H9 (cell line): ENCODE results near the gene ST8SIA2. TPM values are rescaled to one million over a fixed set of nuclear protein-coding genes. Genes with fewer than 3 reads are reported as not detected.

Experiments
- DNase-seq: peaks from one replicate; pipeline ENCODE4 v3.0.0-alpha.2; 2017
- H2AFZ ChIP-seq: one replicate; pipeline ENCODE4 v1.6.1; 2013; ENCODE audit warnings: mild to moderate bottlenecking, low read length, control low read depth, moderate library complexity
- H2AK5ac ChIP-seq: 2 replicates; pipeline ENCODE4 v1.6.1; 2013; ENCODE audit warnings: low read length, control low read depth, mixed read lengths; ENCODE audit not compliant: insufficient read length
- H2BK120ac ChIP-seq: one replicate; pipeline ENCODE4 v1.6.1; 2013; ENCODE audit warnings: low read depth, mild to moderate bottlenecking, low read length, control low read depth, inconsistent platforms; ENCODE audit not compliant: poor library complexity, severe bottlenecking
- H2BK12ac ChIP-seq: 2 replicates; pipeline ENCODE4 v1.6.1; 2013; ENCODE audit warnings: low read length, control low read depth, mixed read lengths, low read depth; ENCODE audit not compliant: insufficient read length
- H2BK15ac ChIP-seq: 2 replicates; pipeline ENCODE4 v1.6.1; 2013; ENCODE audit warnings: low read depth, low read length, control low read depth
- H2BK20ac ChIP-seq: one replicate; pipeline ENCODE4 v1.6.1; 2013; ENCODE audit warnings: low read depth, mild to moderate bottlenecking, low read length, control low read depth, inconsistent platforms; ENCODE audit not compliant: poor library complexity, severe bottlenecking
- H2BK5ac ChIP-seq: 2 replicates; pipeline ENCODE4 v1.6.1; 2013; ENCODE audit warnings: low read length, control low read depth, mixed read lengths; ENCODE audit not compliant: insufficient read length
- H3K14ac ChIP-seq: 2 replicates; pipeline ENCODE4 v1.6.1; 2013; ENCODE audit warnings: low read length, control low read depth; ENCODE audit not compliant: insufficient read depth
- H3K18ac ChIP-seq: 2 replicates; pipeline ENCODE4 v1.6.1; 2013; ENCODE audit warnings: low read depth, mild to moderate bottlenecking, mixed read lengths, low read length, control low read depth; ENCODE audit not compliant: insufficient read length
- H3K23ac ChIP-seq: 2 replicates; pipeline ENCODE4 v1.6.1; 2013; ENCODE audit warnings: low read length, control low read depth, mixed read lengths, low read depth; ENCODE audit not compliant: insufficient read length
- H3K23me2 ChIP-seq: 2 replicates; pipeline ENCODE4 v1.6.1; 2013; ENCODE audit warnings: low read depth, mild to moderate bottlenecking, mixed read lengths, low read length, control low read depth; ENCODE audit not compliant: insufficient read length, poor library complexity, severe bottlenecking
- H3K27ac ChIP-seq: 2 replicates; pipeline ENCODE4 v1.5.1; 2013; ENCODE audit warnings: low read length, control low read depth, mixed read lengths, low read depth; ENCODE audit not compliant: insufficient read length
- H3K27me3 ChIP-seq: 2 replicates; pipeline ENCODE4 v1.6.1; 2013; ENCODE audit warnings: low read length, control low read depth, inconsistent platforms; ENCODE audit not compliant: insufficient read depth
- H3K4ac ChIP-seq: 2 replicates; pipeline ENCODE4 v1.6.1; 2013; ENCODE audit warnings: low read depth, mild to moderate bottlenecking, control low read depth, inconsistent platforms, low read length, moderate library complexity
- H3K4me1 ChIP-seq: 2 replicates; pipeline ENCODE4 v1.6.1; 2013; ENCODE audit warnings: low read length, control low read depth, inconsistent platforms; ENCODE audit not compliant: insufficient read depth
- H3K4me2 ChIP-seq: 2 replicates; pipeline ENCODE4 v1.6.1; 2013; ENCODE audit warnings: low read length, control low read depth, mixed read lengths; ENCODE audit not compliant: insufficient read length, insufficient read depth
- H3K56ac ChIP-seq: 2 replicates; pipeline ENCODE4 v1.6.1; 2013; ENCODE audit warnings: low read depth, mild to moderate bottlenecking, mixed read lengths, low read length, control low read depth; ENCODE audit not compliant: insufficient read length
- H3K79me1 ChIP-seq: 2 replicates; pipeline ENCODE4 v1.6.1; 2013; ENCODE audit warnings: low read depth, mild to moderate bottlenecking, moderate library complexity, low read length, control low read depth, inconsistent platforms; ENCODE audit not compliant: insufficient read depth, poor library complexity, severe bottlenecking
- H3K79me2 ChIP-seq: 2 replicates; pipeline ENCODE4 v1.6.1; 2013; ENCODE audit warnings: low read length, control low read depth, inconsistent platforms; ENCODE audit not compliant: insufficient read depth
- H3K9ac ChIP-seq: 2 replicates; pipeline ENCODE4 v1.6.1; 2013; ENCODE audit warnings: low read length, control low read depth, mixed read lengths; ENCODE audit not compliant: insufficient read length; ENCODE audit errors: extremely low read depth
- H3K9me3 ChIP-seq: one replicate; pipeline ENCODE4 v1.6.1; 2013; ENCODE audit warnings: low read depth, low read length, inconsistent platforms; ENCODE audit not compliant: control insufficient read depth
- H3T11ph ChIP-seq: one replicate; pipeline ENCODE4 v1.6.1; 2013; ENCODE audit warnings: mild to moderate bottlenecking, low read length, control low read depth, inconsistent platforms
- H4K20me1 ChIP-seq: one replicate; pipeline ENCODE4 v1.6.1; 2013; ENCODE audit not compliant: control insufficient read depth, insufficient read length, insufficient read depth
- H4K5ac ChIP-seq: 2 replicates; pipeline ENCODE4 v1.6.1; 2013; ENCODE audit warnings: low read depth, mild to moderate bottlenecking, mixed read lengths, low read length, control low read depth; ENCODE audit not compliant: insufficient read length
- H4K8ac ChIP-seq: replicated peaks from 2 replicates; pipeline ENCODE4 v1.6.1; 2013; ENCODE audit warnings: low read length, control low read depth, mixed read lengths, low read depth; ENCODE audit not compliant: insufficient read length
- H4K91ac ChIP-seq: 2 replicates; pipeline ENCODE4 v1.6.1; 2013; ENCODE audit warnings: low read depth, mild to moderate bottlenecking, moderate library complexity, mixed read lengths, low read length, control low read depth; ENCODE audit not compliant: insufficient read length
- H3K27ac Mint-ChIP-seq, 3 experiments: 2 replicates in 2 of 3; 3 replicates in 1 of 3; pipeline ENCODE4 v1.8.0; 2020 to 2021; ENCODE audit warnings: mixed read lengths in 3 of 3, mild to moderate bottlenecking in 1 of 3, moderate library complexity in 1 of 3
- H3K27me3 Mint-ChIP-seq: 2 replicates; pipeline ENCODE4 v1.8.0; 2021; ENCODE audit warnings: low read depth, mild to moderate bottlenecking, moderate library complexity, mixed read lengths
- H3K36me3 Mint-ChIP-seq, 3 experiments: 2 replicates in 2 of 3; 3 replicates in 1 of 3; pipeline ENCODE4 v1.8.0; 2020 to 2021; ENCODE audit warnings: low read depth in 3 of 3, mixed read lengths in 3 of 3; ENCODE audit not compliant: insufficient read depth in 1 of 3
- H3K4me1 Mint-ChIP-seq, 2 experiments: 2 replicates each; pipeline ENCODE4 v1.8.0; 2020; ENCODE audit warnings: mixed read lengths in 2 of 2
- H3K4me3 Mint-ChIP-seq, 2 experiments: 2 replicates in 1 of 2; 3 replicates in 1 of 2; pipeline ENCODE4 v1.8.0; 2020 to 2021; ENCODE audit warnings: mild to moderate bottlenecking in 2 of 2, mixed read lengths in 2 of 2, moderate library complexity in 1 of 2
- H3K9me3 Mint-ChIP-seq, 2 experiments: 2 replicates in 1 of 2; 3 replicates in 1 of 2; pipeline ENCODE4 v1.8.0; 2020; ENCODE audit warnings: mild to moderate bottlenecking in 2 of 2, mixed read lengths in 2 of 2, moderate library complexity in 1 of 2
- WGBS: extraction: QIAGEN DNeasy Blood & Tissue Kit; methylation state at CpG from one replicate; pipeline ENCODE4 v1.1.7; 2013; ENCODE audit warnings: missing lambda C conversion rate, low lambda C conversion rate, mixed read lengths; ENCODE audit not compliant: insufficient read length; ENCODE audit errors: extremely low coverage; 5-methylcytosine and 5-hydroxymethylcytosine counted together
- total RNA-seq: library from RNA; stranded (reverse); gene quantifications from 2 replicates; pipeline ENCODE4 v1.2.1, GENCODE V29; 2021
- TF ChIP-seq, protein P1 (sequence below): fragments of 200-600 bp; sonication (generic); conservative IDR thresholded peaks from 3 replicates; pipeline ENCODE4 v1.8.0; 2021; ENCODE audit warnings: antibody characterized with exemption, mild to moderate bottlenecking

ST8SIA2 gene
- total RNA-seq, 1 experiment from 2014 or later, result 1.8 TPM

DNA sequence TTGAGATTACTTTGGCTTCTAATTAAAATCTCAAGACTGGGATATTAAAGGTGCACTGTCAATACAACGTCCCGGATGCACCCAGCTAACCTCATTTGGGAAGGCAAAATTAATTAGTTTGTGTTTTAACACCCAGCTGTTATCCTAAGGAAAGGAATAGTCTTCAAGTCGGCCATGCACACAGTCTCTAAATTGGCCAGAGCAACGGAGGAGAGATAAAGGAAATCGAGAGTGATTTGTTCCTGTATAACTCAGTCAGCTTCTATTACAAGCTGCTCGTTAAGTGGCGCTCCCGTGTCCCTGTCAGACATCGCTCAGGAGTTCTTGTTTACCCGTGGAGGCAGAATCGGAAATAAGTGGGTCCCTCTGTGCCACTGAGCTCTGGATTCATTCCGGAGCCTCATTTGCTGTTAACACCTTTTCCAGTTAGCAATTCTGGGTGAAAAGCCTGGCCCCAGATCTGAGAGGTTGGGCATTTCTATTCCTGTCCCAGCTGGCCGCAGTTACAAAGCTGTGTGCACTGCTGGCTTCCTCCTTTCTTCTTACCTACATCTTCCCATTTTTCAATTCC, 63.9 kb downstream of the ST8SIA2 start:
- Histone ChIP-seq H4K8ac (no peak overlapping the region), H3K56ac (no peak overlapping the region), H3K9ac (no peak overlapping the region), H3K4me1 (no peaks in the 10 kb centered on the region; the same call in 1 of the 2 replicates), H3K4me2 (no peak overlapping the region), H3K27me3 (no peaks in the 10 kb centered on the region), H4K91ac (no peak overlapping the region), H3K79me1 (no peaks in the 10 kb centered on the region), H2BK5ac (no peak overlapping the region), H3K23me2 (no peaks in the 10 kb centered on the region), H3K4ac (no peak overlapping the region), H2AK5ac (no peak overlapping the region), H3K9me3 (no peaks in the 10 kb centered on the region), H2BK120ac (no peak overlapping the region), H2BK20ac (no peak overlapping the region), H3K18ac (no peak overlapping the region), H3K23ac (no peak overlapping the region), H2BK15ac (no peak overlapping the region), H4K20me1 (no peaks in the 10 kb centered on the region), H3K27ac (no peak overlapping the region), H4K5ac (no peak overlapping the region), H3T11ph (no peak overlapping the region), H2AFZ (no peak overlapping the region), H3K14ac (no peak overlapping the region), H2BK12ac (no peak overlapping the region), H3K79me2 (no peaks in the 10 kb centered on the region)
- no peak overlapping the region for H3K27ac Mint-ChIP-seq
- DNase-seq, result no peak
- H3K9me3 Mint-ChIP-seq, result no peaks in the 10 kb centered on the region
- no peak overlapping the region for H3K4me3 Mint-ChIP-seq
- H3K4me1 Mint-ChIP-seq, result no peaks in the 10 kb centered on the region
- H3K27me3 Mint-ChIP-seq, result peaks cover 3% of the 10 kb centered on the region
- no CpG with 5 or more reads among the region's 13 CpGs for WGBS
- TF ChIP-seq, protein P1, sequence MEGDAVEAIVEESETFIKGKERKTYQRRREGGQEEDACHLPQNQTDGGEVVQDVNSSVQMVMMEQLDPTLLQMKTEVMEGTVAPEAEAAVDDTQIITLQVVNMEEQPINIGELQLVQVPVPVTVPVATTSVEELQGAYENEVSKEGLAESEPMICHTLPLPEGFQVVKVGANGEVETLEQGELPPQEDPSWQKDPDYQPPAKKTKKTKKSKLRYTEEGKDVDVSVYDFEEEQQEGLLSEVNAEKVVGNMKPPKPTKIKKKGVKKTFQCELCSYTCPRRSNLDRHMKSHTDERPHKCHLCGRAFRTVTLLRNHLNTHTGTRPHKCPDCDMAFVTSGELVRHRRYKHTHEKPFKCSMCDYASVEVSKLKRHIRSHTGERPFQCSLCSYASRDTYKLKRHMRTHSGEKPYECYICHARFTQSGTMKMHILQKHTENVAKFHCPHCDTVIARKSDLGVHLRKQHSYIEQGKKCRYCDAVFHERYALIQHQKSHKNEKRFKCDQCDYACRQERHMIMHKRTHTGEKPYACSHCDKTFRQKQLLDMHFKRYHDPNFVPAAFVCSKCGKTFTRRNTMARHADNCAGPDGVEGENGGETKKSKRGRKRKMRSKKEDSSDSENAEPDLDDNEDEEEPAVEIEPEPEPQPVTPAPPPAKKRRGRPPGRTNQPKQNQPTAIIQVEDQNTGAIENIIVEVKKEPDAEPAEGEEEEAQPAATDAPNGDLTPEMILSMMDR, result no peak
- H3K36me3 Mint-ChIP-seq, result no peaks in the 10 kb centered on the region; a peak in 1 of 7 replicates
